NCI-H128 (cell line): ENCODE results near the gene AIRE.
A peak's percentile ranks its signal among the peaks of the same experiment; 100 is the strongest.
"Not testable (repeated sequence)": the region's sequence is repeated elsewhere in the genome, so short reads cannot be mapped to it uniquely, and the experiment has no call there.

Experiments used
- DNase-seq: peaks from one replicate; lab custom pipeline; 2025; ENCODE audit not compliant: unreplicated experiment; lab: John Stamatoyannopoulos, UW

AIRE gene

DNA sequence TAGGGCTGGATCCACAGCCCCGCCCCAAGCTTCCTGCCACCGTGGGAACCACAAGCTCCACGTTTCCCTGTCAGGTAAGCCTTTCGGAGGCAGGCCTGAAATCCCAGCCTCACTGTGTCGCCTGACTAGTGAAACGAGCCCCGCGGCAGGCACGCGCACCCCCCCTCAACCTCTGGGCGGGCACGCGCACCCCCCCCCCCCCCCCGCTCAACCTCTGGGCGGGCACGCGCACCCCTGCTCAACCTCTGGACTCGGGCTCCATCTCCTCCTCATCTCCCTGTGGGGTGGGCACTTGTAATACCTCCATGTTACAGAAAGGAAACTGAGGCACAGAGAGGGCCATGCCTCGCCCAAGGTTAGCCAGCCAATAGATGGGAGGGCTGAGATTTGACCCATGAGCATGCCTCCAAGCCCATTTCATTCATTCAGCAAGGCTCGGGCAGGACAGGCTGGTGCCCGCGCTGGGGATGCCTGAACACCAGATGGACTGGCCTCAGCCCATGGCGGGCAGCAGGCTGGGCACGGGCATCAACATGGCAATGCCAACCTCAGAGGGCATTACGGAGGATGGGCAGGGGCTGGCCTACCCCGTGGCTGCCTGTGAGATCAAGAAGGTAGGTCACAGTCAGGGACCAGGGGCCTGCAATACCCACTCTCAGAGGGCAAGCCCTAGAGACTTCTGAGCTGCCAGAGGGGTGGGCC lies 48.8 kb downstream of the AIRE start:
- DNase-seq, result no peak

- no peak for DNase-seq
Observed at GRCh38 chr21:44335266-44336059, 49.8 kb downstream of the AIRE start.

DNA sequence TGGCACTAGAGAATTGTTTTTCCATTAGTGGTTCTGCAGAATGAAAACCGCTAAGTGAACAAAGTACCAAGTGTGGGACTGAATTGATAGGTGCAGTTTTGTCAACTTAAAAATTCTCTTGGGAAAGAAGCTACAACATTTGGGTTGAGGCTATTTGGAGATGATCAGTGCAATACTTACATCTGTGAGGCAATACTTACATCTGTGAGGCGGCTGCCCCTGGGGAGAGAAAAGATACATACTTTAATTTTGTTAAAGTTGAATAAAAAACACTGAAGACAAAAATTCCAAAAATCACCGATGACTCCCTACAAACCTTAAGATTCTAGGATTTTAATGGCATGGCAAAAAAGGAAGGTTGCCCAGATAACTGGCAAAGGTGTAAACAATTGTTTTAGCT lies 51.8 kb downstream of the AIRE start:
- no peak for DNase-seq

GRCh38 chr21:44337941-44338895 lies 52.5 kb downstream of the AIRE start:
- peak; percentile 22 for DNase-seq

GRCh38 chr21:44338971-44339910 lies 53.6 kb downstream of the AIRE start, which contains the start of gene CFAP410:
CFAP410 (minus strand) TSS chr21:44339390; CDS start chr21:44339194, 196 bp downstream.
- peak; percentile 81 for DNase-seq

GRCh38 chr21:44341726-44342458 lies 56.2 kb downstream of the AIRE start:
- not testable (repeated sequence) for DNase-seq

DNA sequence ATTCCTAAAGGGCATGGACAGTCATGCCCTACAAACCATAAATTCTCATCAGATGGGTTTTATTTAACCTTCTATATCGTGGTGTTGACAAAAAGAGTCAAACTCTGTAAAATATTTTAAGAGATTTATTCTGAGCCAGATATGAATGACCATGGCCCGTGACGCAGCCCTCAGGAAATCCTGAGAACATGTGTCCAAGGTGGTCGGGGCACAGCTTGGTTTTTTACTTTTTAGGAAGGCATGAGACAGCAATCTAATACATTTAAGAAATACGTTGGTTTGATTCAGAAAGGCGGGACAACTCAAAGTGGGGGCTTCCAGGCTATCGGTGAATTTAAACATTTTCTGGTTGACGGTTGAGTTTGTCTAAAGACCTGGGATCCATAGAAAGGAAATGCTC lies 57.3 kb downstream of the AIRE start:
- not testable (repeated sequence) for DNase-seq

GRCh38 chr21:44344541-44345183 lies 59.0 kb downstream of the AIRE start:
- no peak for DNase-seq

DNA sequence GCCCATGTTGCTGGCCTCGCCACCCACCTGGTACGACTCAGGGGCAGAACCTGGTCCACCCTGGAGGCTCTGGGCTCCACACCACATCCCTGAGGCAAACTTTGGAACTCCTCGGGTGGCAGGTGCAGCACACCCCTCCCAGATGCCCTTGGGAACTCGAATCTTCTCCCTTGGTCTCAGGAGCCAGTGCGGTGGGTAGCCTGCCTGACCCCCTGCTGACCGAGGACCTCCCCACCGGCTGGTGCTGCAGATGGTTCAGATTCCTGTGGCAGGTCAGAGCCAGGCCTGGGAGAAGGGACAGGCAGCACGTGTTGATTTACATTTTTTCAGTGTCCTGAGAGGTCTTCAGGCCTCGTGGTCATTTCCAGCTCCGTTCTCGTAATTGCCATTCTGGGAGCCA lies 59.8 kb downstream of the AIRE start:
- no peak for DNase-seq

GRCh38 chr21:44347911-44348451 lies 62.3 kb downstream of the AIRE start:
- peak; percentile 85 for DNase-seq
